ENCODE data around the gene SLC35F5. TPM values are rescaled to one million over a fixed set of nuclear protein-coding genes. Genes with fewer than 3 reads are reported as not detected.
A peak's percentile ranks its signal among the peaks of the same experiment; 100 is the strongest.

SLC35F5 gene
- total RNA-seq, 2 experiments from 2014 or later: 18.3 to 19.2 TPM

- no peaks in the 10 kb centered on the region for H3K36me3 ChIP-seq (ENCODE audit: insufficient read depth, low read length)
- H3K4me3 ChIP-seq (ENCODE audit: low read length): peak overlapping the region; percentile 74
- no peaks in the 10 kb centered on the region for H3K27me3 ChIP-seq (ENCODE audit: control insufficient read depth in 1 of 2, insufficient read depth in 2 of 2, low read length in 2 of 2)
- POLR2A ChIA-PET: interaction anchor here (0.8 to 2.5 kb wide), 11 partner anchors 58 to 168 kb away, joined by 3 to 48 read pairs (median 4); partner anchors contain the start of gene ACTR3
- H3K27ac ChIP-seq (ENCODE audit: low read depth in 1 of 2, low read length in 2 of 2): peak overlapping the region; percentile 62 to 84
- H3K36me3 Mint-ChIP-seq (ENCODE audit: low read depth): peaks cover 37% of the 10 kb centered on the region
- TF ChIP-seq CTCF (IDR thresholded peaks at IDR 0.05): no peak
- peaks cover 14% of the 10 kb centered on the region for H3K4me1 ChIP-seq (ENCODE audit: insufficient read depth, low read length)
- CTCF ChIA-PET: interaction anchor here (1.3 to 1.8 kb wide), 2 partner anchors 152 kb away, joined by 4 to 6 read pairs; no protein-coding TSS in a partner anchor
- H3K9me3 ChIP-seq (ENCODE audit: control insufficient read depth in 1 of 2, insufficient read depth in 1 of 2, low read length in 2 of 2): no peaks in the 10 kb centered on the region
- ATAC-seq (ENCODE audit: poor library complexity) (peak; percentile 25), DNase-seq (peak in 4 of 14 experiments; percentile 2 to 49 (median 22))
- peak overlapping the region; percentile 95 for H3K27ac Mint-ChIP-seq
- intact Hi-C loops (cut with DNase I, micrococcal nuclease): loop anchor here (2.0 to 5.0 kb wide), 3 partner anchors 121 to 135 kb away; partner anchors contain the start of gene ACTR3 (in 1 of the 2)
- peak overlapping the region; percentile 94 for H3K4me3 Mint-ChIP-seq
- no peaks in the 10 kb centered on the region for H3K9me3 Mint-ChIP-seq
- H3K4me1 Mint-ChIP-seq (ENCODE audit: low read depth): peaks cover 37% of the 10 kb centered on the region
- H3K27me3 Mint-ChIP-seq: no peaks in the 10 kb centered on the region
Measured at GRCh38 chr2:113755835-113756354, 547 bp downstream of the SLC35F5 start.

GRCh38 chr2:113755035-113755834, 1.2 kb downstream of the SLC35F5 start:
- Histone ChIP-seq H3K36me3 (ENCODE audit: insufficient read depth, low read length) (peaks cover 3% of the 10 kb centered on the region), H3K27ac (ENCODE audit: low read depth in 1 of 2, low read length in 2 of 2) (peak overlapping the region in 1 of 2 donors; percentile 62), H3K4me3 (ENCODE audit: low read length) (peak overlapping the region; percentile 74), H3K27me3 (ENCODE audit: control insufficient read depth in 1 of 2, insufficient read depth in 2 of 2, low read length in 2 of 2) (no peaks in the 10 kb centered on the region), H3K4me1 (ENCODE audit: insufficient read depth, low read length) (peaks cover 14% of the 10 kb centered on the region), H3K9me3 (ENCODE audit: control insufficient read depth in 1 of 2, insufficient read depth in 1 of 2, low read length in 2 of 2) (no peaks in the 10 kb centered on the region)
- ChIA-PET CTCF (interaction anchor here (1.8 kb wide), 1 partner anchor 151 kb away, joined by 4 read pairs; no protein-coding TSS in a partner anchor), POLR2A (interaction anchor here (0.7 to 2.5 kb wide), 5 partner anchors 49 to 147 kb away, joined by 3 to 48 read pairs (median 19); partner anchors contain the start of gene ACTR3)
- Mint-ChIP-seq H3K27ac (peak overlapping the region; percentile 95), H3K9me3 (no peaks in the 10 kb centered on the region), H3K27me3 (no peaks in the 10 kb centered on the region), H3K36me3 (ENCODE audit: low read depth) (peaks cover 44% of the 10 kb centered on the region), H3K4me1 (ENCODE audit: low read depth) (peaks cover 44% of the 10 kb centered on the region), H3K4me3 (peak overlapping the region; percentile 94)
- intact Hi-C loops (cut with DNase I, micrococcal nuclease): loop anchor here in 1 of 2 experiments (5.0 kb wide), 1 partner anchor 122 kb away; no protein-coding TSS in a partner anchor
- no peak for TF ChIP-seq CTCF (IDR thresholded peaks at IDR 0.05)
- no peak for ATAC-seq (ENCODE audit: poor library complexity)
- DNase-seq: peak in 2 of 14 experiments; percentile 1 to 23

GRCh38 chr2:113754160-113754559, 2.3 kb downstream of the SLC35F5 start:
- H3K4me1 ChIP-seq (ENCODE audit: insufficient read depth, low read length): peaks cover 14% of the 10 kb centered on the region
- ChIA-PET CTCF (interaction anchor here (0.7 to 1.8 kb wide), 2 partner anchors 8 to 150 kb away, joined by 3 to 4 read pairs; no protein-coding TSS in a partner anchor), POLR2A (interaction anchor here (0.6 kb wide), 1 partner anchor 176 kb away, joined by 3 read pairs; no protein-coding TSS in a partner anchor)
- peak overlapping the region; percentile 94 for H3K4me3 Mint-ChIP-seq
- H3K4me1 Mint-ChIP-seq (ENCODE audit: low read depth): peaks cover 45% of the 10 kb centered on the region
- H3K27ac Mint-ChIP-seq: no peak overlapping the region
- H3K9me3 ChIP-seq (ENCODE audit: control insufficient read depth in 1 of 2, insufficient read depth in 1 of 2, low read length in 2 of 2): no peaks in the 10 kb centered on the region
- ATAC-seq (ENCODE audit: poor library complexity) (no peak), DNase-seq (no peak)
- intact Hi-C loops (cut with DNase I, micrococcal nuclease): no loop called here
- TF ChIP-seq CTCF (IDR thresholded peaks at IDR 0.05): no peak
- H3K36me3 Mint-ChIP-seq (ENCODE audit: low read depth): peaks cover 47% of the 10 kb centered on the region
- H3K27me3 Mint-ChIP-seq: no peaks in the 10 kb centered on the region
- H3K27me3 ChIP-seq (ENCODE audit: control insufficient read depth in 1 of 2, insufficient read depth in 2 of 2, low read length in 2 of 2): no peaks in the 10 kb centered on the region
- no peak overlapping the region for H3K4me3 ChIP-seq (ENCODE audit: low read length)
- peaks cover 4% of the 10 kb centered on the region for H3K36me3 ChIP-seq (ENCODE audit: insufficient read depth, low read length)
- H3K9me3 Mint-ChIP-seq: no peaks in the 10 kb centered on the region
- no peak overlapping the region for H3K27ac ChIP-seq (ENCODE audit: low read depth in 1 of 2, low read length in 2 of 2)
